Endothelial cell of umbilical vein (primary cell): ENCODE data around the gene PKDCC. TPM values are rescaled to one million over a fixed set of nuclear protein-coding genes. Genes with fewer than 3 reads are reported as not detected.

Experiments
- BruUV-seq: library from RNA; stranded (reverse); fragments of 400-500 nt; replicated peaks from 2 replicates; lab custom pipeline; 2021; lab: Mats Ljungman, UMichigan
- CTCF ChIA-PET: fragments of 300-600, 350-600 bp; sonication (Branson Sonifier 250); formaldehyde crosslinking; loops from one replicate; lab custom pipeline; 2021; ENCODE audit warnings: antibody characterized with exemption, inconsistent platforms; lab: Charles Lee
- POLR2A ChIA-PET: fragments of 300-600, 350-600 bp; sonication (Branson Sonifier 250); formaldehyde crosslinking; loops from one replicate; lab custom pipeline; 2021; ENCODE audit warnings: antibody characterized with exemption, inconsistent platforms; lab: Charles Lee
- DNase-seq: peaks from one replicate; pipeline ENCODE4 v3.0.0-alpha.2; 2011; ENCODE audit warnings: low read depth, low spot score
- FAIRE-seq: peaks from 2 replicates; lab custom pipeline; 2011; peaks lifted over from hg19 to GRCh38; lab: Jason Lieb, UNC
- H2AFZ ChIP-seq: 2 replicates; pipeline ENCODE4 v1.6.0; 2012; ENCODE audit warnings: low read depth, low read length, control low read depth, inconsistent platforms
- H3K27ac ChIP-seq: 2 replicates; pipeline ENCODE4 v1.5.1; 2011; ENCODE audit warnings: low read depth, mild to moderate bottlenecking, control low read depth, low read length, moderate library complexity; ENCODE audit not compliant: insufficient read depth
- H3K27me3 ChIP-seq, 2 experiments: 2 replicates each; pipeline versions ENCODE4 v1.6.0 to v1.6.1; 2011; ENCODE audit warnings: low read length in 2 of 2, mixed read lengths in 1 of 2; ENCODE audit not compliant: control insufficient read depth in 2 of 2, insufficient read depth in 2 of 2
- H3K36me3 ChIP-seq, 2 experiments: 2 replicates in 1 of 2; 3 replicates in 1 of 2; pipeline ENCODE4 v1.5.1; 2011; ENCODE audit warnings: low read length in 2 of 2, mild to moderate bottlenecking in 1 of 2, moderate library complexity in 1 of 2; ENCODE audit not compliant: control insufficient read depth in 2 of 2, insufficient read depth in 2 of 2; ENCODE audit errors: extremely low read depth in 1 of 2
- H3K4me1 ChIP-seq: 3 replicates; pipeline ENCODE4 v1.5.1; 2011; ENCODE audit warnings: mild to moderate bottlenecking, low read length; ENCODE audit not compliant: control insufficient read depth, insufficient read depth; ENCODE audit errors: extremely low read depth
- H3K4me2 ChIP-seq: 2 replicates; pipeline ENCODE4 v1.6.1; 2011; ENCODE audit warnings: low read length, control low read depth, mixed read lengths; ENCODE audit not compliant: insufficient read depth
- H3K4me3 ChIP-seq, 3 experiments: fragments of 200-600 bp in 1 of 3; sonication (generic), shearing (Covaris generic) in 1 of 3; replicated peaks in 1 of 3; 2 replicates each; pipeline ENCODE4 v1.5.1; 2011 to 2016; ENCODE audit warnings: control low read depth in 3 of 3, low read length in 3 of 3, mild to moderate bottlenecking in 2 of 3, inconsistent platforms in 1 of 3, low read depth in 1 of 3, moderate library complexity in 1 of 3; ENCODE audit not compliant: insufficient read depth in 1 of 3
- H3K79me2 ChIP-seq: 2 replicates; pipeline ENCODE4 v1.6.0; 2012; ENCODE audit warnings: low read length, inconsistent platforms; ENCODE audit not compliant: control insufficient read depth, insufficient read depth
- H3K9ac ChIP-seq: replicated peaks from 2 replicates; pipeline ENCODE3; 2011; ENCODE audit warnings: low read length, control low read depth; ENCODE audit not compliant: insufficient read depth; ENCODE audit errors: extremely low read depth
- H3K9me1 ChIP-seq: replicated peaks from 3 replicates; pipeline ENCODE4 v1.6.0; 2011; ENCODE audit warnings: mild to moderate bottlenecking, low read length; ENCODE audit not compliant: control insufficient read depth, insufficient read depth; ENCODE audit errors: extremely low read depth
- H3K9me3 ChIP-seq: replicated peaks from 2 replicates; pipeline ENCODE4 v1.5.1; 2012; ENCODE audit warnings: low read length, inconsistent platforms; ENCODE audit not compliant: control insufficient read depth, insufficient read depth
- H4K20me1 ChIP-seq: replicated peaks from 2 replicates; pipeline ENCODE3; 2011; ENCODE audit warnings: mild to moderate bottlenecking, low read length; ENCODE audit not compliant: control insufficient read depth, insufficient read depth; ENCODE audit errors: extremely low read depth
- CTCF ChIP-seq, 2 donors: IDR thresholded peaks; 1 replicate in 1 of 2; 2 replicates in 1 of 2; pipeline ENCODE4 v1.5.1; 2011; ENCODE audit warnings: low read length in 2 of 2, mild to moderate bottlenecking in 2 of 2, moderate library complexity in 2 of 2, control low read depth in 1 of 2, inconsistent platforms in 1 of 2, low read depth in 1 of 2; ENCODE audit not compliant: insufficient read depth in 1 of 2; ENCODE audit errors: extremely low read depth in 1 of 2
- EZH2 ChIP-seq: IDR thresholded peaks from 2 replicates; pipeline ENCODE4 v1.6.1; 2012; ENCODE audit warnings: borderline replicate concordance, low read depth, mild to moderate bottlenecking, moderate library complexity, low read length, inconsistent platforms; ENCODE audit not compliant: severe bottlenecking
- FOS ChIP-seq: IDR thresholded peaks from 2 replicates; pipeline ENCODE4 v1.6.1; 2011; ENCODE audit warnings: mild to moderate bottlenecking, low read length, moderate library complexity, borderline replicate concordance; ENCODE audit not compliant: insufficient read depth
- GATA2 ChIP-seq: IDR thresholded peaks from 2 replicates; pipeline ENCODE4 v1.7.0; 2011; ENCODE audit warnings: low read depth, mild to moderate bottlenecking, moderate library complexity, mixed read lengths, low read length; ENCODE audit not compliant: insufficient read length, insufficient read depth
- JUN ChIP-seq: IDR thresholded peaks from 2 replicates; pipeline ENCODE4 v1.6.1; 2011; ENCODE audit warnings: borderline replicate concordance, low read depth; ENCODE audit not compliant: insufficient read length, insufficient read depth
- MAX ChIP-seq: IDR thresholded peaks from 2 replicates; pipeline ENCODE4 v1.6.1; 2011; ENCODE audit not compliant: insufficient read depth, insufficient read length
- MYC ChIP-seq: IDR thresholded peaks from one replicate; pipeline ENCODE4 v1.6.1; 2011; ENCODE audit warnings: mild to moderate bottlenecking, low read depth, low read length
- POLR2A ChIP-seq: IDR thresholded peaks from 2 replicates; pipeline ENCODE4 v1.6.1; 2012; ENCODE audit warnings: low read depth, mild to moderate bottlenecking, control low read depth, low read length
- POLR2AphosphoS5 ChIP-seq: IDR thresholded peaks from 2 replicates; pipeline ENCODE4 v1.6.1; 2012; ENCODE audit warnings: low read depth, mild to moderate bottlenecking, control low read depth, low read length, moderate library complexity; ENCODE audit not compliant: insufficient read depth
- dilution Hi-C: fragments of 300-500 bp; cut with MboI; formaldehyde crosslinking; loops from one replicate; pipeline ENCODE4 v1.15.0; 2019; ENCODE audit warnings: low sequenced_read_pairs; ENCODE audit not compliant: extremely low pct_ligation_motif_present
- intact Hi-C: fragments of 100-400 bp; cut with micrococcal nuclease; formaldehyde crosslinking; loops from one replicate; pipeline ENCODE4 v1.10.0; 2022
- polyA plus RNA-seq, 4 experiments: library from polyadenylated mRNA; depleted of rRNA in 3 of 4; stranded (reverse) in 3 of 4; unstranded in 1 of 4; fragments of >200 nt; gene quantifications; 2 replicates each; pipeline versions ENCODE4 v1.2.1 to v1.2.3, GENCODE V29; 2011 to 2012; ENCODE audit warnings: missing spikeins in 1 of 4
- total RNA-seq: library from RNA; stranded (reverse); gene quantifications from 2 replicates; pipeline ENCODE4 v1.2.3, GENCODE V29; 2021

The PKDCC gene
- total and polyA plus RNA-seq, 2 donors (not counting 3 experiments of a cell fraction or from before 2014, with no cell fraction given) = 3.0 to 5.9 TPM

GRCh38 chr2:42030200-42030759 lies 17.5 kb upstream of the PKDCC start:
- peaks cover 5 to 7% of the 10 kb centered on the region in 2 experiments for H3K27me3 ChIP-seq
- no peaks in the 10 kb centered on the region for H3K79me2 ChIP-seq
- CTCF ChIA-PET = no interaction called here
- no peak overlapping the region for H3K4me3 ChIP-seq
- no TSS peak for BruUV-seq
- TF ChIP-seq GATA2 (no peak), CTCF (IDR thresholded peaks at IDR 0.05; ENCODE audit: extremely low read depth in 1 of 2, insufficient read depth in 1 of 2, low read depth in 1 of 2, low read length in 2 of 2) (no peak), POLR2AphosphoS5 (no peak), FOS (no peak), JUN (no peak), EZH2 (no peak), MAX (no peak), MYC (no peak), POLR2A (no peak)
- DNase-seq = no peak
- H3K9me1 ChIP-seq = no peaks in the 10 kb centered on the region
- POLR2A ChIA-PET = no interaction called here
- no peaks in the 10 kb centered on the region for H3K9me3 ChIP-seq
- no peak for FAIRE-seq
- intact Hi-C loops = no loop called here
- dilution Hi-C loops = no loop called here
- H3K4me1 ChIP-seq = peaks cover 6% of the 10 kb centered on the region
- no peak overlapping the region for H3K4me2 ChIP-seq
- H3K27ac ChIP-seq = no peak overlapping the region
- H2AFZ ChIP-seq = no peak overlapping the region
- no peak overlapping the region for H3K9ac ChIP-seq
- H3K36me3 ChIP-seq = no peaks in the 10 kb centered on the region
- H4K20me1 ChIP-seq = no peaks in the 10 kb centered on the region
